H1 (cell line): ENCODE measurements around the gene ELMO1. TPM values are rescaled to one million over a fixed set of nuclear protein-coding genes. Genes with fewer than 3 reads are reported as not detected.

Experiments used
- CTCF ChIA-PET: fragments of 300-600 bp; sonication (Branson Sonifier 250); formaldehyde crosslinking; loops from one replicate; lab custom pipeline; 2021; ENCODE audit not compliant: partially characterized antibody; lab: Charles Lee
- POLR2A ChIA-PET: fragments of 300-600 bp; sonication (Branson Sonifier 250); formaldehyde crosslinking; loops from one replicate; lab custom pipeline; 2021; ENCODE audit warnings: inconsistent platforms; ENCODE audit not compliant: partially characterized antibody; lab: Charles Lee
- DNase-seq, 2 experiments: peaks; one replicate each; pipeline versions ENCODE4 v3.0.0 to v3.0.0-alpha.2; 2010 to 2022; ENCODE audit warnings: low spot score in 2 of 2, low read depth in 1 of 2, mixed read lengths in 1 of 2
- FAIRE-seq: peaks from 2 replicates; lab custom pipeline; 2011; peaks lifted over from hg19 to GRCh38; lab: Jason Lieb, UNC
- H2AFZ ChIP-seq: 2 replicates; pipeline ENCODE4 v1.8.1; 2012; ENCODE audit warnings: low read length, inconsistent platforms
- H2AK5ac ChIP-seq: 2 replicates; pipeline ENCODE4 v1.6.1; 2013; ENCODE audit warnings: low read depth, low read length
- H2BK120ac ChIP-seq: replicated peaks from 2 replicates; pipeline ENCODE3; 2013; ENCODE audit warnings: low read depth, low read length, inconsistent platforms
- H2BK12ac ChIP-seq: 2 replicates; pipeline ENCODE4 v1.6.1; 2013; ENCODE audit warnings: low read depth, low read length
- H2BK15ac ChIP-seq: 2 replicates; pipeline ENCODE4 v1.6.1; 2013; ENCODE audit warnings: low read length
- H2BK20ac ChIP-seq: 2 replicates; pipeline ENCODE4 v1.6.1; 2013; ENCODE audit warnings: low read length
- H2BK5ac ChIP-seq: 2 replicates; pipeline ENCODE4 v1.6.1; 2013; ENCODE audit warnings: low read depth, low read length
- H3K14ac ChIP-seq: 2 replicates; pipeline ENCODE4 v1.6.1; 2013; ENCODE audit warnings: inconsistent platforms; ENCODE audit not compliant: insufficient read length
- H3K18ac ChIP-seq: 2 replicates; pipeline ENCODE4 v1.6.1; 2013; ENCODE audit warnings: low read length; ENCODE audit errors: extremely low read depth
- H3K23ac ChIP-seq: 2 replicates; pipeline ENCODE4 v1.6.1; 2013; ENCODE audit warnings: inconsistent platforms; ENCODE audit not compliant: insufficient read length
- H3K23me2 ChIP-seq: 2 replicates; pipeline ENCODE4 v1.6.1; 2013; ENCODE audit warnings: low read depth, low read length
- H3K27ac ChIP-seq: 2 replicates; pipeline ENCODE4 v1.6.1; 2011; ENCODE audit warnings: low read depth, low read length, inconsistent platforms
- H3K27me3 ChIP-seq, 4 experiments: replicated peaks in 1 of 4; 1 replicate in 1 of 4; 2 replicates in 3 of 4; pipeline versions ENCODE4 v1.6.1 to v1.8.1; 2011 to 2013; ENCODE audit warnings: low read length in 3 of 4, mild to moderate bottlenecking in 3 of 4, inconsistent platforms in 2 of 4, mixed read lengths in 2 of 4, moderate library complexity in 1 of 4; ENCODE audit not compliant: control insufficient read depth in 3 of 4, insufficient read depth in 3 of 4; ENCODE audit errors: extremely low read depth in 1 of 4
- H3K36me3 ChIP-seq, 4 experiments: 2 replicates each; pipeline versions ENCODE4 v1.6.1 to v1.8.1; 2011 to 2013; ENCODE audit warnings: mild to moderate bottlenecking in 4 of 4, low read length in 3 of 4, moderate library complexity in 2 of 4, control low read depth in 1 of 4, inconsistent platforms in 1 of 4; ENCODE audit not compliant: insufficient read depth in 4 of 4, control insufficient read depth in 2 of 4
- H3K4ac ChIP-seq: replicated peaks from 2 replicates; pipeline ENCODE3; 2013; ENCODE audit warnings: low read length, low read depth, mixed read lengths, inconsistent platforms; ENCODE audit not compliant: insufficient read length
- H3K4me1 ChIP-seq, 4 experiments: replicated peaks in 1 of 4; 1 replicate in 1 of 4; 2 replicates in 3 of 4; pipeline versions ENCODE4 v1.6.1 to v1.8.1; 2011 to 2013; ENCODE audit warnings: low read length in 3 of 4, inconsistent platforms in 2 of 4, mixed read lengths in 1 of 4; ENCODE audit not compliant: insufficient read depth in 4 of 4, control insufficient read depth in 3 of 4
- H3K4me2 ChIP-seq, 2 experiments: 2 replicates each; pipeline versions ENCODE4 v1.6.1 to v1.8.1; 2011 to 2013; ENCODE audit warnings: low read depth in 2 of 2, low read length in 2 of 2, control low read depth in 1 of 2, inconsistent platforms in 1 of 2, mild to moderate bottlenecking in 1 of 2; ENCODE audit not compliant: insufficient read depth in 1 of 2
- H3K4me3 ChIP-seq, 4 experiments: fragments of 200-600, 300-600 bp in 1 of 4; sonication (generic), shearing (Covaris generic), sonication (Bioruptor Twin) in 1 of 4; 2 replicates each; pipeline versions ENCODE4 v1.5.1 to v1.8.1; 2011 to 2016; ENCODE audit warnings: low read length in 4 of 4, low read depth in 3 of 4, control low read depth in 2 of 4, inconsistent platforms in 2 of 4, mild to moderate bottlenecking in 2 of 4, mixed read lengths in 1 of 4, moderate library complexity in 1 of 4; ENCODE audit not compliant: insufficient read depth in 2 of 4; ENCODE audit errors: extremely low read depth in 1 of 4
- H3K56ac ChIP-seq: replicated peaks from 2 replicates; pipeline ENCODE3; 2013; ENCODE audit warnings: low read depth, mild to moderate bottlenecking, mixed read lengths, low read length, inconsistent platforms; ENCODE audit not compliant: insufficient read length
- H3K79me1 ChIP-seq: 2 replicates; pipeline ENCODE4 v1.6.1; 2013; ENCODE audit warnings: low read depth, low read length, control low read depth
- H3K79me2 ChIP-seq, 2 experiments: 2 replicates each; pipeline versions ENCODE4 v1.6.1 to v1.8.1; 2012 to 2013; ENCODE audit warnings: low read length in 2 of 2, mild to moderate bottlenecking in 2 of 2, inconsistent platforms in 1 of 2; ENCODE audit not compliant: insufficient read depth in 2 of 2, control insufficient read depth in 1 of 2
- H3K9ac ChIP-seq, 4 experiments: replicated peaks in 1 of 4; 1 replicate in 1 of 4; 2 replicates in 3 of 4; pipeline versions ENCODE4 v1.6.1 to v1.8.1; 2011 to 2013; ENCODE audit warnings: low read depth in 3 of 4, low read length in 3 of 4, control low read depth in 2 of 4, mild to moderate bottlenecking in 2 of 4, moderate library complexity in 2 of 4, inconsistent platforms in 1 of 4; ENCODE audit errors: extremely low read depth in 1 of 4
- H3K9me3 ChIP-seq, 2 experiments: 2 replicates each; pipeline versions ENCODE4 v1.6.1 to v1.8.1; 2012 to 2013; ENCODE audit warnings: mild to moderate bottlenecking in 2 of 2, moderate library complexity in 2 of 2, control low read depth in 1 of 2, inconsistent platforms in 1 of 2, low read depth in 1 of 2, low read length in 1 of 2, mixed read lengths in 1 of 2; ENCODE audit not compliant: insufficient read depth in 2 of 2
- H4K20me1 ChIP-seq, 2 experiments: replicated peaks in 1 of 2; 2 replicates each; pipeline versions ENCODE3 to v1.8.1; 2011 to 2013; ENCODE audit warnings: inconsistent platforms in 2 of 2, low read length in 2 of 2, mild to moderate bottlenecking in 1 of 2; ENCODE audit not compliant: insufficient read depth in 2 of 2, control insufficient read depth in 1 of 2
- H4K5ac ChIP-seq: 2 replicates; pipeline ENCODE4 v1.6.1; 2013; ENCODE audit warnings: low read length, low read depth, mixed read lengths, inconsistent platforms; ENCODE audit not compliant: insufficient read length
- H4K8ac ChIP-seq: 2 replicates; pipeline ENCODE4 v1.8.0; 2013; ENCODE audit warnings: mild to moderate bottlenecking, moderate library complexity, low read length, inconsistent platforms; ENCODE audit not compliant: insufficient read depth; ENCODE audit errors: extremely low read depth
- H4K91ac ChIP-seq: replicated peaks from 2 replicates; pipeline ENCODE3; 2013; ENCODE audit warnings: low read length, mixed read lengths, inconsistent platforms; ENCODE audit not compliant: insufficient read length
- CHD1 ChIP-seq: IDR thresholded peaks from 2 replicates; pipeline ENCODE4 v1.6.1; 2012; ENCODE audit warnings: low read depth, low read length, improper control_type of control experiment
- FOSL1 ChIP-seq: IDR thresholded peaks from 2 replicates; pipeline ENCODE4 v1.6.1; 2011; ENCODE audit warnings: mild to moderate bottlenecking, low read depth, low read length, moderate library complexity; ENCODE audit not compliant: insufficient read depth
- KDM4A ChIP-seq: IDR thresholded peaks from one replicate; pipeline ENCODE4 v1.7.1; 2012; ENCODE audit warnings: low read depth, mild to moderate bottlenecking, moderate library complexity, low read length, inconsistent platforms; ENCODE audit not compliant: severe bottlenecking
- NRF1 ChIP-seq: IDR thresholded peaks from 2 replicates; pipeline ENCODE4 v1.6.1; 2011; ENCODE audit warnings: mild to moderate bottlenecking, low read depth, low read length, improper control_type of control experiment
- PHF8 ChIP-seq: fragments of 200-600 bp; sonication (generic); conservative IDR thresholded peaks from 2 replicates; pipeline ENCODE4 v1.7.1; 2012; ENCODE audit warnings: low read depth, mild to moderate bottlenecking, inconsistent platforms, low read length, moderate library complexity
- SP2 ChIP-seq: IDR thresholded peaks from 2 replicates; pipeline ENCODE4 v1.6.1; 2012; ENCODE audit warnings: mild to moderate bottlenecking, low read length, inconsistent platforms
- SRF ChIP-seq: IDR thresholded peaks from 2 replicates; pipeline ENCODE4 v1.6.1; 2011; ENCODE audit warnings: mild to moderate bottlenecking, low read depth, low read length, moderate library complexity
- ZNF274 ChIP-seq: IDR thresholded peaks from 2 replicates; pipeline ENCODE4 v1.7.0; 2012; ENCODE audit warnings: low read length, borderline replicate concordance; ENCODE audit errors: extremely low read depth
- WGBS, 2 experiments: shearing (Covaris generic) in 1 of 2; methylation state at CpG; one replicate each; pipeline versions ENCODE4 v1.1.6 to v1.1.7; 2013 to 2015; ENCODE audit warnings: low lambda C conversion rate in 2 of 2, mixed read lengths in 2 of 2, inconsistent platforms in 1 of 2, low coverage in 1 of 2, missing lambda C conversion rate in 1 of 2; ENCODE audit not compliant: insufficient replicate concordance in 2 of 2, insufficient coverage in 1 of 2, insufficient read length in 1 of 2; ENCODE audit errors: extremely low coverage in 1 of 2, missing lambda C conversion rate in 1 of 2; 5-methylcytosine and 5-hydroxymethylcytosine counted together
- polyA plus RNA-seq, 7 experiments: library from polyadenylated mRNA; depleted of rRNA in 3 of 7; stranded (reverse) in 5 of 7; unstranded in 2 of 7; fragments of >200 nt in 5 of 7; fragments of 200-250 nt in 2 of 7; gene quantifications; 1 replicate in 5 of 7; 2 replicates in 1 of 7; 4 replicates in 1 of 7; pipeline versions ENCODE4 v1.2.1 to v1.2.3, GENCODE V29; 2011 to 2013; ENCODE audit warnings: missing spikeins in 2 of 7, mixed read lengths in 2 of 7
- total RNA-seq: library from RNA; stranded (reverse); fragmentation: NEBNext Ultra II Directional; extraction: Animal tissue kit (Norgen Biotek cat#: 25700); gene quantifications from 2 replicates; pipeline ENCODE4 v1.2.1, GENCODE V29; 2021

ELMO1 gene
- total and polyA plus RNA-seq, 2 of the 8 experiments (the other 6 are each of a cell fraction or from before 2014, with no cell fraction given): 18.4 to 21.0 TPM

DNA sequence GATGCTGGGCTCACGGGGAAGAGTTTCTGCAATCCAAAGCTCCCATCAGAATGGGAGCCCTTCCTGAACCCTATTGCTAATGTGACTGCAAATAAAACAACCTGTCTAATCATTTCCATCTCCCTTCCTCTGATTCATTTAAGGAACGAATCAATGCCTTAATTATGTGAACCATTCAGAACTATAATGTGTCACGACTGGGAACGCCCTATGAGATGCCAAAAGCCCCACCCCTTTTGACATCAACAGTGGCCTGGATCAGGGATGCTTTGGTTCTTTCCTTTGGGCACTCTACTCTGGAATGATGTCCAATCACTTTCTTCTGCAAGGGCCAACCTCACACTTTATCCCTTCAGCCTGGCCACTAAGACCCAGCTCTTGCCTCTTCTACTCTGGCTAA, 528.9 kb downstream of the ELMO1 start:
- Histone ChIP-seq H2BK20ac (no peak overlapping the region), H3K4me2 (no peak overlapping the region), H3K4ac (no peak overlapping the region), H3K79me2 (no peaks in the 10 kb centered on the region), H3K23me2 (no peaks in the 10 kb centered on the region), H2AFZ (no peak overlapping the region), H4K91ac (no peak overlapping the region), H3K56ac (no peak overlapping the region), H3K18ac (no peak overlapping the region), H2AK5ac (no peak overlapping the region), H3K23ac (no peak overlapping the region), H2BK5ac (no peak overlapping the region), H3K14ac (no peak overlapping the region), H3K27me3 (no peaks in the 10 kb centered on the region), H4K5ac (no peak overlapping the region), H3K4me1 (no peaks in the 10 kb centered on the region), H3K27ac (no peak overlapping the region), H4K20me1 (no peaks in the 10 kb centered on the region), H2BK12ac (no peak overlapping the region), H3K4me3 (no peak overlapping the region), H3K79me1 (no peaks in the 10 kb centered on the region), H4K8ac (no peak overlapping the region), H3K9me3 (no peaks in the 10 kb centered on the region), H2BK15ac (no peak overlapping the region), H2BK120ac (no peak overlapping the region), H3K36me3 (no peaks in the 10 kb centered on the region), H3K9ac (no peak overlapping the region)
- TF ChIP-seq SP2 (no peak), NRF1 (no peak), FOSL1 (no peak), KDM4A (no peak), ZNF274 (no peak), PHF8 (no peak), CHD1 (no peak), SRF (no peak)
- FAIRE-seq (no peak), DNase-seq (no peak)
- CTCF ChIA-PET: interaction anchor here (0.7 kb wide), 1 partner anchor 18 kb away, joined by 4 read pairs; no protein-coding TSS in a partner anchor
- POLR2A ChIA-PET: no interaction called here
- WGBS, 2 experiments: 74% methylated on average over 4 of the region's 4 CpGs; no CpG with 5 or more reads in 1 of the 2 experiments
